SK-N-MC (cell line): Measurements from ENCODE around the gene GNL3.

Experiments
- EZH2 ChIP-seq: fragments of 200-600 bp; sonication (generic); IDR thresholded peaks from one replicate; pipeline ENCODE4 v1.6.1; 2017; ENCODE audit warnings: antibody characterized with exemption
- POLR2AphosphoS5 ChIP-seq: IDR thresholded peaks from 2 replicates; pipeline ENCODE4 v1.6.1; 2012; ENCODE audit warnings: mild to moderate bottlenecking, low read depth, low read length, borderline replicate concordance

DNA sequence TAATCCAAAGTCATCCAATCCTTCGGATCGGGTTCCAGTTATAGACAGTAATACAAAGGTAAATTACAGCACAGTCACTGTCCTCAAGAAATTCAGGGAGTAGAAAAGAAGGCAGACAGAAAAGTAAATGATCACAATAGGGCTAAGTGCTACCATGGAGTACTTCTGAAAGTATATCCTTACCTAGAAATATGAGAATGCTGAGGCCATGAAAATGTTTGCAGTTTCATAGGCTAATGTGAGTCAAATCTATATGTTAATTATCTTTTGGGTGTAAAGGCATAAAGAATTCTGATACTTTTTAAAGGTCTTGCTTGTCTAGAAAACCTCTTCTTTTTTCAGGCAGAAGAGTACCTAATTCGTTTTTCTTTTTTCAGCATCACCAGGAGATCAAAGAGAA lies 29.9 kb upstream of the GNL3 start:
- no peak for TF ChIP-seq EZH2
- TF ChIP-seq POLR2AphosphoS5 = no peak
